Measurements from ENCODE around the gene PLPPR5.

The PLPPR5 gene

DNA sequence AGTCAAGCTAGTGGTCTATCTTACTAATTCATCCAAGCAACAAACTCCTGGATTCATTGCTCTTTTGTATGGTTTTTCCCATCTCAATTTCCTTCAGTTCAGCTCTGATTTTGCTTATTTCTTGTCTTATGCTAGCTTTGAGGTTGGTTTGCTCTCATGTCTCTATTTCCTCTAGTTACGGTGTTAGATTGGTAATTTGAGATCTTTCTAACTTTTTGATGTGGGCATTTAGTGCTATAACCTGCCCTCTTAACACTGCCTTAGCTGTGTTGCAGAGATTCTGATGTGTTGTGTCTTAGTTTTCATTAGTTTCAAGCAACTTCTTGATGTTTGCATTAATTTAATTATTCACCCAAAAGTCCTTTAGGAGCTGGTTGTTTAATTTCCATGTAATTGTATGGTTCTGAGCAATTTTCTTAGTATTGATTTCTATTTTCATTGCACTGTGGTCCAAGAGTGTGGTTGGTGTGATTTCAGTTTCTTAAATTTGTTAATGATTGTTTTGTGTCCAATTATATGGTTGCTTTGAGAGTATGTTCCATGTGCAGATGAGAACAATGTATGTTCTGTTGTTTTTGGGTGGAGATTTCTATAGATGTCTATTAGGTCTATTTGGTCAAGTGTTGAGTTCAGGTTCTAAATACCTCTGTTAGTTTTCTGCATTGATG, 154.6 kb downstream of the PLPPR5 start:
- no peak for DNase-seq (ENCODE audit: low spot score)

DNA sequence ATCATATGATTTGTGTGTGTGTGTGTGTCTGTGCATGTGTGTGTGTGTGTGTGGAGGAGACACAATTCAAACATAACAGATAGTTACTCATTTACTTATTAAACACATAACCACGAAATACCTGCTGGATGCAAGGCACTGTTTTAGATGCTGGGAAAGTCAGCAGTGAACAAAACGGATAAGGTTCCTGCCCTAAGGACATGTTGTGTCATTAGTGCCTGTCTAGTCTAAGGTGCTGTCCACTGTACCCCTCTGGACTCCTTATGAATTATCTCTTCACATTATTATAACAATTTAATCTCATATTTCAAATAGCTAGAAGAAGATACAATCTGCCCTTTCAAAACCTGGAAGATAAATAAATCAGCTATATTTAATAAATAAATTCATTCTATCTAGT, 162.4 kb downstream of the PLPPR5 start:
- DNase-seq (ENCODE audit: low spot score) = no peak

All from iPS-NIHi11 (cell line).